ENCODE measurements around the gene STXBP1.

DNA sequence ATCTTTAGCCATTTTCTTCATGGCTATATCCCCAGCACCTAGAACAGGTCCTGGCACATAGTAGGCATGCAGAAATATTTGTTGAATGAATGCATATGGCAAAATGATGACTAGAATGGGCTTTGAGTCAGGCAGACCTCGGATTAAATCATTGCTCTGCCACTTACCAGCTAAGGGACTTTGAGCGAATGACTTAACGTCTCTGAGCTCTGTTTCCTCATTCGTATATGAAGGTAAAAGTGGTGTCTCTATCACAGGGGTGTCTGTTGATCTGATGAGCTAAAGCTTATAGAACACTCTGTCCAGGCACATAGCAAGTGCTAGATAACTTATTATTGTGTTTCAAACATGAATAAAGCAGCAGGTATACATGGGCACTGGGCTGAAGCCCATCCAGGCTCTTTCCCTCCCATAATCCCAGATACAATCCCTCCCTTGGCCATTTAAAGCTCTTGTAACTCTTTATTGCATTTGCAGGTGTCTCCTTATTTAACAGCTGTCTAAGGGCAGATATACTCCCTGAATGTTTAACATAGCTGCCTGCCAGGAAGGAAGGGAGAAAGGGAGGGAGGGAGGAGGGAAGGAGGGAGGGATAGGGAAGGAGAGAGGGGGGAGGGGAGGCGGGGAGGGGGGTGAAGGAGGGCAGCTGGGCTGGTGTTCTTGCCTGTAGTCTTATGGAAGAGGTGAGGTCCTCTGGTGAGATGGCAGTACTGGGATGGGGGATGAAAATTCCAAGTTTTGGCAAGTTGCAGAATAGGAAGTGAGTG, 23.2 kb upstream of the STXBP1 start:
- no peak for TF ChIP-seq CTCF (IDR thresholded peaks at IDR 0.05)
- TF ChIP-seq EZH2phosphoT487 (IDR thresholded peaks at IDR 0.05), result no peak

Data from neural progenitor cell (in vitro differentiated cells).